ENCODE results near the gene TPCN1.

DNA sequence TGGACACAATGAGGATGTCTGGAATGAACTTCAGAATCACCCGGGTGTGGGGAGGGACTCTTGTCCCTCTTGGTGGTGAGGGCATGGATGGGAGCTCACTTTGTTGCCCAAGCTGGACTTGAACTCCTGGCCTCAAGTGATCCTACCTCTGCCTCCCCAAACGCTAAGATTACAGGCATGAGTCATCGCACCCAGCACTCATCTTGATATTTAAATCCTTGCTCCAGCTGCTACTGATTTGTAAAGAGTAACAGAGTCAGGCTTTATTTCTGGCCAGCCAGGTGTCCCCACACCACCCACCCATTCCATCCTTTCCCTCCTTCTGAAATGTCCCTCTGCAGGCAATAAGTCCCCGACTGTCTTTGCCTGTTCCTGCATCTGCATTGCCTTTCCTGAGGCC is 40.9 kb upstream of the TPCN1 start:
- TF ChIP-seq, protein P1, sequence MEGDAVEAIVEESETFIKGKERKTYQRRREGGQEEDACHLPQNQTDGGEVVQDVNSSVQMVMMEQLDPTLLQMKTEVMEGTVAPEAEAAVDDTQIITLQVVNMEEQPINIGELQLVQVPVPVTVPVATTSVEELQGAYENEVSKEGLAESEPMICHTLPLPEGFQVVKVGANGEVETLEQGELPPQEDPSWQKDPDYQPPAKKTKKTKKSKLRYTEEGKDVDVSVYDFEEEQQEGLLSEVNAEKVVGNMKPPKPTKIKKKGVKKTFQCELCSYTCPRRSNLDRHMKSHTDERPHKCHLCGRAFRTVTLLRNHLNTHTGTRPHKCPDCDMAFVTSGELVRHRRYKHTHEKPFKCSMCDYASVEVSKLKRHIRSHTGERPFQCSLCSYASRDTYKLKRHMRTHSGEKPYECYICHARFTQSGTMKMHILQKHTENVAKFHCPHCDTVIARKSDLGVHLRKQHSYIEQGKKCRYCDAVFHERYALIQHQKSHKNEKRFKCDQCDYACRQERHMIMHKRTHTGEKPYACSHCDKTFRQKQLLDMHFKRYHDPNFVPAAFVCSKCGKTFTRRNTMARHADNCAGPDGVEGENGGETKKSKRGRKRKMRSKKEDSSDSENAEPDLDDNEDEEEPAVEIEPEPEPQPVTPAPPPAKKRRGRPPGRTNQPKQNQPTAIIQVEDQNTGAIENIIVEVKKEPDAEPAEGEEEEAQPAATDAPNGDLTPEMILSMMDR (conservative IDR thresholded peaks at IDR 0.05 in 1 of 2, IDR thresholded peaks at IDR 0.05 in 1 of 2; ENCODE audit: low read depth in 1 of 2, low read length in 2 of 2) = no peak
- no peak for TF ChIP-seq EZH2 (IDR thresholded peaks at IDR 0.05; ENCODE audit: low read length, missing control alignments)
